GM04504 (cell line): ENCODE data around the gene SLC2A11.
"Not testable (repeated sequence)": the region's sequence is repeated elsewhere in the genome, so short reads cannot be mapped to it uniquely, and the experiment has no call there.

ENCODE experiments used
- DNase-seq: peaks from one replicate; pipeline ENCODE4 v3.0.0-alpha.2; 2012; ENCODE audit warnings: low read depth

Gene SLC2A11

GRCh38 chr22:23908587-23909205, 51.0 kb downstream of the SLC2A11 start:
- DNase-seq, result no peak

- no peak for DNase-seq
Observed at GRCh38 chr22:23909296-23909898, 51.7 kb downstream of the SLC2A11 start.

GRCh38 chr22:23910496-23911190, 53.0 kb downstream of the SLC2A11 start:
- no peak for DNase-seq

GRCh38 chr22:23911318-23911980, 53.8 kb downstream of the SLC2A11 start:
- no peak for DNase-seq

GRCh38 chr22:23912293-23912903, 54.7 kb downstream of the SLC2A11 start:
- DNase-seq, result no peak

GRCh38 chr22:23913306-23913660, 55.6 kb downstream of the SLC2A11 start:
- DNase-seq, result no peak

GRCh38 chr22:23913661-23914353, 56.1 kb downstream of the SLC2A11 start:
- DNase-seq, result peak; percentile 96

- DNase-seq, result no peak
Observed at GRCh38 chr22:23915290-23915689, 57.6 kb downstream of the SLC2A11 start.

GRCh38 chr22:23920267-23920611, 62.6 kb downstream of the SLC2A11 start:
- DNase-seq, result not testable (repeated sequence)

GRCh38 chr22:23921586-23922201, 64.0 kb downstream of the SLC2A11 start:
- peak; percentile 5 for DNase-seq

GRCh38 chr22:23922921-23923320, 65.2 kb downstream of the SLC2A11 start:
- no peak for DNase-seq

- DNase-seq, result no peak
Observed at GRCh38 chr22:23925020-23925606, 67.4 kb downstream of the SLC2A11 start.

- no peak for DNase-seq
Observed at GRCh38 chr22:23926561-23926960, 68.9 kb downstream of the SLC2A11 start.
